NCI-H748 (cell line): ENCODE results near the gene ZPBP.
"Not testable (repeated sequence)": the region's sequence is repeated elsewhere in the genome, so short reads cannot be mapped to it uniquely, and the experiment has no call there.

Experiments
- DNase-seq: peaks from one replicate; lab custom pipeline; 2025; ENCODE audit not compliant: unreplicated experiment; lab: John Stamatoyannopoulos, UW

Gene ZPBP

DNA sequence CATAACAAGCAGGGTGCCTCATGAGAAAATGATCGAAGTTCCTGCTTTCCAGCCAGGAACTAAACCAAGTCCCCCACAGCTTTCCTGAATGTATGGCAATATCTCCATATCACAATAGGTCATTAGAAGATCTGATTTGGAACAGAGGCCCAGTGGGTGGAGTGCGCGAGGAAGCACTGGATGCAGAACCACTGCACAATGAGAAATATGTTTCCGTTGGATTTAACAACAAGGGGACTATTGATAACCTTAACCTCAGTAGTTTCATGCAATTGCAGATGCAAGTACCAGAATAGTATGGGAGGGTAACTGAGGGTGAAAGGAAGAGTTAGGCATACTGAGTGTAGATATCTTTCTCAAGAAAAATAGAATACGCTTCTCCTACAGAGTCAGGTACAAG lies 45.3 kb downstream of the ZPBP start:
- DNase-seq = no peak

DNA sequence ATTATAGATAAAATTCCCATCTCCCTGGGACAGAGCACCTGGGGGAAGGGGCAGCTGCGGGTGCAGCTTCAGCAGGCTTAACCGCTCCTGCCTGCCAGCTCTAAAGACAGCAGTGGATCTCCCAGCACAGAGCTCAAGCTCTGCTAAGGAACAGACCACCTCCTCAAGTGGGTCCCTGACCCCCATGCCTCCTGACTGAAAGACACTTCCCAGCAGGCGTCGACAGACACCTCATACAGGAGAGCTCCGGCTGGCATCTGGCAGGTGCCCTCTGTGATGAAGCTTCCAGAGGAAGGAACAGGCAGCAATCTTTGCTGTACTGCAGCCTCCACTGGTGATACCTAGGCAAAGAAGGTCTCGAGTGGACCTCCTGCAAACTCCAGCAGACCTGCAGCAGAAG lies 51.9 kb downstream of the ZPBP start:
- not testable (repeated sequence) for DNase-seq

DNA sequence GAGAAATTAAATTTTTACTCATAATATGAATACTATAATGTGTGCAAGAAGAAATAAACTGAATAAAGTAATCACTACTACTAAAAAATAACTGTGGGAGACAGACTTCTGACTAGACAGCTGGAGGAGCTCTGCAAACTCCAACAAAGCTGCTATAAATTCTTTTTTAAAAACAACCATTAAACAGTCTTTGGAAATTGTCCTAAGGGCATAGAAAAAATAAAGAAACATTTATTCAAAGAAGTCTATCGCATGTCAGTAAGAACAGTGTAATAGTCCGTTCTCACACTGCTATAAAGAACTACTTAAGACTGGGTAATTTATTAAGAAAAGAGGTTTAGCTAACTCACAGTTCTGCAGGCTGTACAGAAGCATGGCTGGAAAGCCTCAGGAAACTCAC lies 56.0 kb downstream of the ZPBP start:
- no peak for DNase-seq

DNA sequence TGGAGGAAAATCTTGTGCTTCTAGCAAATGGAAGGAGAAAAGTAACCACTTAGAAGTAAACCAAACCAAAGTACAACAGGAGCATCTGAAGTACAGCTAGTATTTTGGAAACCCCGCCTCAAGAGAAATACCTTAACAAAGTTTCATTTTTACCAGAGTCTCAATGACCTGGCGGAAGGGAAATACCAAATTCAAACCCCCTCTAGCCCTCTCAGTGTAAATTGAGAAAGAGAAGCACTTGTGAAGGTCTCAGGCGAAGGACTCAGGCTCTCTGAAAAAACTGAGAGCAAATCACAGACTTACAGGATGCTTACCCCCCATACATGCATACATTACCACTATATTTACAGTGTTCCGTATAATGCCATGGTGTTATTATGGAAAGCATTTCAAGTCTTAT lies 70.1 kb downstream of the ZPBP start:
- no peak for DNase-seq

DNA sequence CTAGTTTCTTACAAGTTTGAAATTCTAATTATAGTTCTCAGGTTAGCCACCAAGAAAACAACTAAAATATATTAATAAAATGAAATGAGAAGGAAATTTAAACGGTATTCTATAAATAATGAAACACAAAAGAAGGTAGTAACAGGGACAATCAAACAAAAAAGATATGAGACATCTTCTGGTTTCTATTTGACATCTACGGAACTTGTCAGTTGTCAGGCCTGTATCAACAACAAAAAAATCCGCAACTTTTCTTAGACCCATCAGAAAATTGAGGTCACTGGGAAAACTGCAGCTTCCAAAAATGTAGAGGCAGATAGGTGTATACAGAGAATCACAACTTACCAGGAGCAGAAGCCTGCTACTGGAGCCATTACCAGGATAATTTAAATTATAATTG lies 70.6 kb downstream of the ZPBP start:
- DNase-seq = no peak

DNA sequence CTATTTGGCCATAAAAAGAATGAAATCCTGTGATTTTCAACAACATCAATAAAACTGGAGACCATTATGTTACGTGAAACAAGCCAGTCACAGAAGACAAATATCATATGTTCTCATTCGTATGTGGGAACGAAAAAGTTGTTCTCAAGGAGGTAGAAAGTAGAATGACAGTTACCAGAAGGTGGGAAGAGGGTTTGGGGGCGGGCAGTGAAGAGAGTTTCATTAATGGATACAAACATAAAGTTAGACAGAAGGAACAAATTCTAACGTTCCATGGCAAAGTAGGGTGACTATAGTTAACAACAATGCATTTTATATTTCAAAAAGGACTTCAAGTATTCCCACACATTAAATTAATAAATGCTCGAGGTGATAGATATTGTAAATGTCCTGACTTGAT lies 97.4 kb downstream of the ZPBP start:
- no peak for DNase-seq

DNA sequence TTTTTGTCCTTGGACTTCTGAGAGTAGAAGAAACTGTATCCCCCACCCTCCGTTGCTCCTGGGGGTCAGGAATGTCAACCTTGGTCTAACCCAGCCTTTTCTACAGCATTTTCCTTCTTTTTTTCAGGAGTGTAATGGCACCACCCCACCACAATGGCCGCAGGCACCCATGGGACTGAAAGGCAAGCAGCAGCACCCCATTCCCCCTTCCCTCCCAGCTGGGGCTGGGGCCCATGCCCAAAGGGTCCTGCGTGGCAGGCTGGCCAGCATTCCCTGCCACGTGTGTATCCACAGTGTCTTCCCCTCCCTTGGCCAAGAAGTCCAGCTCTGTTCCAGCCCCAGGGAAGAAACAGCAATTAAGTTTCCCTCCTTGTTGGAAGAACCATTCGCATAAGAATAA lies 106.9 kb downstream of the ZPBP start:
- DNase-seq = no peak

DNA sequence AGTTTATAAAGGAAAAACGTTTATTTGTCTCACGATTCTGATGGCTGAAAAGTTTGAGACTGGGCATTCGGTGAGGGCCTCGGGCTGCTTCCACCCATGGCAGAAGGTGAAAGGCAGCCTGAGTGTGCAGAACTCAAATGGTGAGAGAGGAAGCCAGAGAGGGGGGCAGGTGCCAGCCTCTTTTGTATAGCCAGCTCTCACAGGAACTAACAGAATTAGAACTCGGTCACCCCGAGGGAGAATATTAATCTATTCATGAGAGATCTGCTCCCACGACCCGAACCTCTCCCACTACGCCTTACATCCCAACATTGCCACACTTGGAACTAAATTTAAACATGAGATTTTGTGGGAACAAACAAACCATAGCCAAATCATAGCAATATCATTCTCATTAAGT lies 112.6 kb downstream of the ZPBP start:
- DNase-seq = peak; percentile 60

DNA sequence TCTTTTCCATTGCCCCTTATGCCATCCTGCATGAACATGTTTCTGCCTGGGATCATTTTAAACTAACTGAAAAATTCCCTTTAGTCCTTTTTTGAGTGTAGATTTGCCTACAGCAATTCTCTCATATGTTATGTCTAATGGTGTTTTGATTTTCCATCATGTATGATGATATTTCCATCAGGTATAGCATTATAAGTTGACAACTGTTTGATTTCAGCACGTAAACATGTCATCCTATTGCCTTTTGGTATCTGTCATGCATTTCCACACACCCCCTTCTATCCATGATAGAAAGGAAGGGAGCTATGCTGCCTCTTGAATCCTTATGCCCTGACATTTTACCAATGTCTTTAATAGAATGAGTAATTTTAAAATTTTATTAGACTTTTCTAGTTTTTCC lies 116.8 kb downstream of the ZPBP start:
- no peak for DNase-seq

DNA sequence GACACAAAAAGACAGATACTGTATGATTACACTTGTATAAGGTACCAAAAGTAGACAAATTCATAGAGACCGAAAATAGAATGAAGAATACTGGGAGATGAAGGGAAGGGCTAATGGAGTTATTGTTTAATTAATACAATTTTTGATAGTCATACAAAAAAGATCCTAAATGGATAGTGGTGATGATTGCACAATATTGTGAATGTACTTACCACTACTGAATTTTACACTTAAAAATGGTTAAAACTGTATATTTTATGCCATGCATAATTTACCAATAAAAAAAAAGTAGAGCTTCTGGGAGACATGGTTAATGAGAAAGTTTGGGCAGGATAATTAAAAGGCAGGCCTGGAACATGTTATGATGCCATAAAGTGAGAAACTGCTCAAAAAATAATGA lies 119.0 kb downstream of the ZPBP start:
- DNase-seq = no peak

DNA sequence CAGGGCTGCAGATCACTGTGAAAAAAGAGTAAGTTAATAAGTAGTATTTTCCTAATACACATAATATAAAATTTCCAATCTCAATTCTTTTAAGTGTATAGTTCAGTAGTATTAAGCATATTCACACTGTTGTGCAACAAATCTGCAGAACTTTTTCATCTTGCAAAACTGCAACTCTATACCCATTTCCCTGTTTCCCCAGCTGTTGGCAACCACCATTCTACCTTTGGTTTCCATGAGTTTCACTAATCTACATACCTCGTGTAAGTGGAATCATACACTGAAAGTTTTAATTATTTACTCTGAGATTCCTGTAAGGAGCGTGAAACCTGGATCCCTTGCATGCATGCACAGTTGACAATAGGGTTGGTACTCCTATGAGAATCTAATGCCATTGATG lies 155.4 kb downstream of the ZPBP start:
- DNase-seq = no peak

DNA sequence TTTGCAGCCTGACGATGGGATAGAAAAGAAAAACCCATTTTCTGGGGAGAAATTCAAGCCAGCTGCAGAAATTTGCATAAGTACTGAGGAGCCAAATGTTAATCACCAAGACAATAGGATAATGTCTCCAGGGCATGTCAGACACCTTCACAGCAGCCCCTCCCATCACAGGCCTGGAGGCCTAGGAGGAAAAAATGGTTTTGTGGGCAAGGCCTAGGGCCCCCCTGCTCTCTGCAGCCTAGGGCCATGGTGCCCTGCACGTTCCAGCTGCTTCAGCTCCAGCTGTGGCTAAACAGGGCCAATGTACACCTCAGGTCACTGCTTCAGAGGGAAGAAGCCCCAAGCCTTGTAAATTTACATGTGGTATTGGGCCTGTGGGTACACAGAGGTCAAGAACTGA lies 161.4 kb downstream of the ZPBP start:
- DNase-seq = no peak

DNA sequence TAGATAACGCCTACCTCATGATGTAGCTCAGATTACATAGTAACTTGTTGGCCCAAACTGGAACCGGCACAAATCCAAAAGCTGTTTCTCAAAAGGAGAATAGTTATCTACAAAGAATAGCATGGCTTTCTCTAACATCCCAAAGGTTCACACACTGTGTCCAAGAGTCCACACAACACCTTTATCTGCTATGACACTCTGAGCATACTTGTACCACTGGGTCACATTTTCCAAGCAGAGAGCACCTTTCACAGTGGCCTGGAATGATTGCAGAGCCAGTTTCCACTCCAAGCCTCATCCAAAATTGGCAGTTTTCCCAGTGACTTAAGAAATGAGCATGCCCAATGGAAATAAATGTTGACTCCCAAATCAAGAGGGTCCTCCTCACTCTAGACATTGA lies 164.3 kb downstream of the ZPBP start:
- no peak for DNase-seq

DNA sequence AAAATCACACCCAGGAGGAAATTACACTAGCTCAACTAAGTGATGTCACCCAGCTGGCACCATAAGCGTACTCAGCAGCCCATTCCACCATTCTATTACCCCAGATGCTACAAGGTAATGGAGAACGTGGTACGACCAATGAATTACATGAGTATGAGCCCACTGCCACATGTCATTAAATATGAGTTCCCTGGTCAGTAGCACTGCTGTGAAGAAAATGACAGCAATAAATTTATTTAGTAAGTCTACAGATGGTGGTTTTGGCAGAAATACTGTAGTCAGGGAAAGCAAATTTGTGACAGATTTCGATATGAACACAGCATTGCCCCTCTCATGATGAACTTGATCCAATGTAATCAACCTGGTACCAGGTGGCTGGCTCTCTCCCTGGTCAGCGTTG lies 165.4 kb downstream of the ZPBP start:
- no peak for DNase-seq

DNA sequence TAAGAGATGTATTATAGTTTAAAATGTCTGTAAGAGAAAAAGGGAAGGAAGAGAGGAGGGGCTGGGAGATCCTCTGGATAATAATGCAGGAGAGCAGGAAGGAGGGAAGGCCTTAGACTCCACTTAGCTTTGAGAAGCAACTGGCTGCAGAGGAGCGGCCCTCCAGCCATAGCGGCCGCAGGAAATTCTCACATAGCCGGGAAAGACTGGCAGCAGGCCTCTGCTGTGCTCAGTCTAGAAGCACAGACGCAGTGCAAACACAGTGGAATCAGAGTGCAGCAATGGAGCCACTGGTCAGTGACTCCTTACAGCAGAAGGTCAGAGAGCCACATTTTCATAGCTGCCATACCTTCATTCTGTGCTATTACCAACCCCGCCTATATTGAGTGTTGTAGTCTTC lies 166.3 kb downstream of the ZPBP start:
- no peak for DNase-seq

DNA sequence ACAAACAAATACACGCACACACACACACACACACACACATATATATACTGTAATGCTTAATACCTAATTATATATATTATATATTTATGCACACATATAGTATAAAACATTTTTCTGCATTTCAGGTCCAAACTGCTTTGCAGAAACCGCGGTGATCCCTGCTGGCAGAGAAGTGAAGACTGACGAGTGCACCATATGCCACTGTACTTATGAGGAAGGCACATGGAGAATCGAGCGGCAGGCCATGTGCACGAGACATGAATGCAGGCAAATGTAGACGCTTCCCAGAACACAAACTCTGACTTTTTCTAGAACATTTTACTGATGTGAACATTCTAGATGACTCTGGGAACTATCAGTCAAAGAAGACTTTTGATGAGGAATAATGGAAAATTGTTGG lies 181.1 kb downstream of the ZPBP start:
- no peak for DNase-seq

DNA sequence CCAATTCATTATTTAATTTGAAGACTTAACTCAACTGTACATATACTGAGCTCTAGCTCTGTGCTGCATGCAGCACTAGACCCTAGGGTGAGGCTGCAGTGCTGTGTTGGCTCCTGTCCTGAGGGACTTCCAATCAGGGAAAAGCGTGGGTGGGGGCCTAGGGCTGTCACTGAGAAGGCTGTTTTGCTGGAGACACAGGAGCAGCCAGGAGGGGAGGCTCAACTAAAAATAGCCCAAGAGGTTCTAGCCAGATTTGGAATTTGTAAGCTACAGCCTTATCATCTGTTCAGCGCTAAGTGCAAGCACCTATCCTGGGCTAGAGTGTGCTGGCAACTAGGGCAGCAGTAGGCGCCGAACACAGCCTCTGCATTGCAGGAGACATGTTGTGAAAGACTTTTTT lies 198.5 kb downstream of the ZPBP start:
- no peak for DNase-seq

DNA sequence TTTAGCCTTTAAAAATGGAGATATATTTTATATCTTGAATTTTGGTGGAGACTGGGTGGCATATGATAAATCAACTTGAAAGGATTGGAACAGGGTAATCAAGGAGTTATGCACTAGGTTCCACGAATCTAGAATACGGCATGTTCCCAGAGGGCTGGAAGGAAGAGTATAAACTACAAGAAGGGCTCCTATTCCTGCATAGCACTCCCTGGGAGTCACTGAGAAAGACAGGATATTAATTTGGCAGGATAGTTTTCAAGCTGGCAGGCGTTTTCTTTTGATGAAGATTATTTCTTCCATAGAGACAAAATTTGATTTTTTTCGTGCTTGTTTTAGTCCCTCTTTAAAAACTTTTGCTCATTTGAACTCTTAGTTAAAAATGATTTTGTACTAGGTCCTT lies 199.9 kb downstream of the ZPBP start:
- no peak for DNase-seq

DNA sequence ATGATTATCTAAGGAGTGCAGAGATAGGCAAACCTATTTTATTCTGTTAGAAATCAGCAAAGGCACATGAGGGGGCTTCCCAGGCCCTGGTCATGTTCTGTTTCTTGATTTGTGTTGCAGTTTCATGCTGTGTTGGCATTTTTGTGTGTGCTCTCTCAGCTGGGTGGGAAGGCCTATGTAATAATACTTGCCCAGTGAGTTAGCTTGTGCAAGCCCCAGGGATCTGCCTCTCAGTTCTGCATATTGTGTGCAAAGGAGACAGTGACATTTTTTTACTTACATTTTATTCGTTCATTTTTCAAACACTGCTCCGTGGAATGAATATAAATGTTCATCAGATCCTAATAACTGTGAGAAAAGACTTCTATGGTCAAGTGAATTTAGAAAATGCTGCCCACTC lies 200.6 kb downstream of the ZPBP start:
- no peak for DNase-seq
